ENCODE measurements around the gene LILRB5. TPM values are rescaled to one million over a fixed set of nuclear protein-coding genes. Genes with fewer than 3 reads are reported as not detected.

The LILRB5 gene
- total and polyA plus RNA-seq, 2 of the 4 experiments (the other 2 are of a cell fraction), result not detected

DNA sequence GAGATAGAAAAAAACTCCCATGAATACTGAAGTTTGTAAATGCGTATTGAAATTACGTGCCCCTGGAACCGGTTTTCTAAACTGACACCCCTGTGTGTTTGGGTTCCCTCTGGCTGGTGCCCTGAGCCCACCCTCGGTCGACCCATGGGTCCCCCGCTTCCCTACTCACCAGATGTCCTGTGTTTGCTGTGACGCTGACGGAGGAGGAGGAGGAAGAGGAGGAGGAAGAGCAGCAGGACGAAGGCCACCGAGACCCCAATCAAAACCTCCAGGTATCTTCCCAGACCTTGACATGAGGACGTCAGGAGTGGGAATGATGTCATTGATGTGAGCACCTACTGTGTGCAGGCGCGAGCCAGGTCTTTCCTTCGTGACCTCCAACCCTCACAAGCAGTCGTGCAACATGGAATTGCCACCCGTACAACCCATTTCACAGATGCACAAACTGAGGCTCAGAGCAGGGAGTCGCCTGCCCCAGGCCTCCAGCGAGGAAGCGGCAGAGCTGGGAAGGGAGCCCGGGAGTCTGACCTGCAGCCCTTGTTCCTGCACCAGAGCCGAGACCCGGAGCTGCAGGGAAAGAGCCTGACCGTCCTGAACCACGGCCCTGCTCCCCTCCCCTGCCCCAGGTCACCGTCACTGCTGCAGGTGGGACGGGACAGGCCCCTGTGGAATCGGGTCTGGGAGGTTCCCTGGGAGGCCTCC lies 38.0 kb downstream of the LILRB5 start:
- dilution Hi-C loops (cut with HindIII; ENCODE audit: low sequenced_read_pairs, unreplicated experiment), result no loop called here

More for the DNA sequence above, 38.0 kb downstream of the LILRB5 start:
- no peak for DNase-seq
- Histone ChIP-seq H3K4me1 (ENCODE audit: control insufficient read depth, insufficient read depth, low read length) (no peaks in the 10 kb centered on the region), H2BK20ac (ENCODE audit: low read depth, low read length) (no peak overlapping the region), H4K5ac (ENCODE audit: low read depth, low read length) (no peak overlapping the region), H2BK120ac (ENCODE audit: low read depth, low read length) (no peak overlapping the region), H2BK5ac (ENCODE audit: low read depth, low read length, poor library complexity, severe bottlenecking) (no peak overlapping the region), H3K27ac (ENCODE audit: insufficient read depth, low read length) (no peak overlapping the region), H4K8ac (ENCODE audit: low read depth in 2 of 2, low read length in 2 of 2) (no peak overlapping the region), H3K4me2 (ENCODE audit: low read depth, low read length) (no peak overlapping the region), H3K18ac (ENCODE audit: low read depth, low read length) (no peak overlapping the region), H2AFZ (replicated peaks; ENCODE audit: low read length, poor library complexity) (no peak overlapping the region), H3K9me1 (ENCODE audit: insufficient read depth, low read length) (no peaks in the 10 kb centered on the region), H3K4ac (ENCODE audit: low read depth, low read length) (no peak overlapping the region), H4K20me1 (ENCODE audit: insufficient read depth, low read length) (no peaks in the 10 kb centered on the region), H2AK5ac (ENCODE audit: low read depth, low read length) (no peak overlapping the region), H3K4me3 (ENCODE audit: insufficient read depth, low read depth, low read length) (no peak overlapping the region), H2AK9ac (replicated peaks; ENCODE audit: low read depth, low read length, poor library complexity) (no peak overlapping the region), H3K14ac (replicated peaks; ENCODE audit: low read depth, low read length) (no peak overlapping the region), H3K9ac (ENCODE audit: low read depth, low read length) (no peak overlapping the region), H3K23ac (ENCODE audit: low read depth, low read length) (no peak overlapping the region), H3K27me3 (ENCODE audit: control insufficient read depth, insufficient read depth, low read length) (peaks cover 9% of the 10 kb centered on the region; the same call in 1 of the 2 replicates), H2BK15ac (ENCODE audit: low read depth, low read length) (no peak overlapping the region), H4K91ac (ENCODE audit: insufficient read depth, low read depth, low read length) (no peak overlapping the region), H3K56ac (ENCODE audit: extremely low read depth, insufficient read depth, low read length) (no peak overlapping the region), H3K9me3 (ENCODE audit: control insufficient read depth, insufficient read depth, low read length) (no peaks in the 10 kb centered on the region), H3K79me1 (ENCODE audit: low read depth in 1 of 2, low read length in 2 of 2) (no peaks in the 10 kb centered on the region), H3K36me3 (ENCODE audit: control insufficient read depth, insufficient read depth, low read length) (no peaks in the 10 kb centered on the region)
- in situ Hi-C loops (cut with MboI; ENCODE audit: low sequenced_read_pairs) (no loop called here), intact Hi-C loops (cut with micrococcal nuclease) (no loop called here)
- TF ChIP-seq MAFK (IDR thresholded peaks at IDR 0.05; ENCODE audit: low read depth, low read length) (no peak), SMC3 (IDR thresholded peaks at IDR 0.05; ENCODE audit: low read depth, low read length) (no peak), RCOR1 (IDR thresholded peaks at IDR 0.05; ENCODE audit: insufficient replicate concordance, low read length) (no peak), CHD1 (IDR thresholded peaks at IDR 0.05; ENCODE audit: low read depth, low read length) (no peak), POLR2A (IDR thresholded peaks at IDR 0.05; ENCODE audit: low read depth, low read length) (no peak), BHLHE40 (IDR thresholded peaks at IDR 0.05; ENCODE audit: low read depth, low read length) (no peak), CEBPB (IDR thresholded peaks at IDR 0.05; ENCODE audit: low read depth, low read length) (no peak)
- TF ChIP-seq, protein P1, sequence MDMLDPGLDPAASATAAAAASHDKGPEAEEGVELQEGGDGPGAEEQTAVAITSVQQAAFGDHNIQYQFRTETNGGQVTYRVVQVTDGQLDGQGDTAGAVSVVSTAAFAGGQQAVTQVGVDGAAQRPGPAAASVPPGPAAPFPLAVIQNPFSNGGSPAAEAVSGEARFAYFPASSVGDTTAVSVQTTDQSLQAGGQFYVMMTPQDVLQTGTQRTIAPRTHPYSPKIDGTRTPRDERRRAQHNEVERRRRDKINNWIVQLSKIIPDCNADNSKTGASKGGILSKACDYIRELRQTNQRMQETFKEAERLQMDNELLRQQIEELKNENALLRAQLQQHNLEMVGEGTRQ (IDR thresholded peaks at IDR 0.05; ENCODE audit: low read depth, low read length), result no peak
- POLR2A ChIA-PET (ENCODE audit: unreplicated experiment), result no interaction called here
- no TSS peak for BruUV-seq (replicated peaks)
- no peak for ATAC-seq (ENCODE audit: low read depth)
- 94% methylated on average over 6 of the region's 27 CpGs; no CpG with 5 or more reads in 1 of the 2 experiments for WGBS, 2 experiments (ENCODE audit: extremely low coverage in 2 of 2, insufficient read length in 1 of 2)
- CTCF ChIA-PET, result no interaction called here
